Measurements from ENCODE around the gene GRIK4. TPM values are rescaled to one million over a fixed set of nuclear protein-coding genes. Genes with fewer than 3 reads are reported as not detected.

The GRIK4 gene
- total RNA-seq, 2 donors from 2014 or later = 0.15 to 0.20 TPM

DNA sequence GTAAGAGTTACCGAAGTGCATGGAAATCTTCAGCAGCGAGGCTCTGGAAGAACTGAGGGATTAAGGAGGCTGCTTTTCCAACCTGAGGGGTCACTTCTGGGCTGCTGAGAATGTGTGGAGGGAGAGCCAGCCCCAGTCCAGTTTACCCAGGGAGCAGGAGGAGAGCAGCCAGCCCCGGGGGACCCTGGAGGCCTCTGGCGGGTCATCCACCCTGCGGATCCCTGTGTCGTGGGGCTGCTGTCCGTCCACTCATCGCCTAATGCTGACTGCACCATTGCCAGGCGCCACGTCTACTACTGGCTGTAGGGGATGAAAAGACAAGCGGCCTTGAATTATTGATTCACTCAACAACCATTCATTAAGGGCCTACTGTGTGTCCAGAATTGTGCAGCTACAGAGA is 283.6 kb downstream of the GRIK4 start:
- no peak for ATAC-seq
- intact Hi-C loops (cut with DNase I, micrococcal nuclease) = no loop called here
- no peak for DNase-seq

DNA sequence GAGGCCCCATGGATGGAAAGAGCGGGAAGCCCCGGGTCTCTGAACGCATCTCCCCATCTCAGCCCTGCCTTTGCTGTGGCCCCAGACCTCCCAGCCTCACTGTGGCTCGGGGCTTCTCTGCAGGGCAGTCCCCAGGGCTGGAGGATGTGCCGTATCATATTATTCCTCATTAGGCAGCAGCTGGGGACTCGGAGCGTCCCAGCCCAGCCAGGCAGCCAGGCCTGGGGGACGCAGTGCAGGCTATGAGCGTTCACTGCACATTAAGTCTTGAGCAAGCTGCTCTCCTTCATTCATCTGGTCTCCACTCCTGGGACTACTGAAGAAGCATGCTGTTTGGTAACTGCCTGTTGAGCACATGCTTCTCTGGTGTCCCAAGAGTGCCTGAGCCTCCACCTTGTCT is 285.6 kb downstream of the GRIK4 start:
- ATAC-seq = no peak
- intact Hi-C loops (cut with DNase I, micrococcal nuclease) = no loop called here
- DNase-seq = no peak

DNA sequence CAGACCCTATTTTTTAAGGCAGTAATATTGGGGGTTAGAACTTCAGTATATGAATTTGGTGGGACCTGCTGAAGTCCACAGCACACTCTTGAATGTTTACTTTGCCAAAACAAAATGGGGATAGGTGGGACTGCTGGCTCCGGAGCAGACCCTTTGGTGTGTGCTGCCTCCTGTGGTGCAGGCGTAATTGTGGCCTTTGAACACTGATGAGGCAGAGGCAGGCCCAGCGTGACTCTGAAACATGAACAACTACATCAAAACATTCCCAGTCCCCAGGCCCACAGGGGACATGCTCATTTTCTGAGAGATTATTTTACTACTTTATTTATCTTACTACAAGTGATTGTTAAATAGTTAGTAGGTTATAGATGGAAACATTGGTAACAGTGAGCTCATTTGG is 287.3 kb downstream of the GRIK4 start:
- no peak for DNase-seq
- no peak for ATAC-seq
- intact Hi-C loops (cut with DNase I, micrococcal nuclease) = no loop called here

- intact Hi-C loops (cut with DNase I, micrococcal nuclease) = loop anchor here in 1 of 2 donors (5.0 kb wide), 1 partner anchor 288 kb away; the partner anchor contains the start of gene GRIK4
- DNase-seq (no peak), ATAC-seq (no peak)
These were observed 288.7 kb downstream of the GRIK4 start for GRCh38 chr11:120800206-120800605.

DNA sequence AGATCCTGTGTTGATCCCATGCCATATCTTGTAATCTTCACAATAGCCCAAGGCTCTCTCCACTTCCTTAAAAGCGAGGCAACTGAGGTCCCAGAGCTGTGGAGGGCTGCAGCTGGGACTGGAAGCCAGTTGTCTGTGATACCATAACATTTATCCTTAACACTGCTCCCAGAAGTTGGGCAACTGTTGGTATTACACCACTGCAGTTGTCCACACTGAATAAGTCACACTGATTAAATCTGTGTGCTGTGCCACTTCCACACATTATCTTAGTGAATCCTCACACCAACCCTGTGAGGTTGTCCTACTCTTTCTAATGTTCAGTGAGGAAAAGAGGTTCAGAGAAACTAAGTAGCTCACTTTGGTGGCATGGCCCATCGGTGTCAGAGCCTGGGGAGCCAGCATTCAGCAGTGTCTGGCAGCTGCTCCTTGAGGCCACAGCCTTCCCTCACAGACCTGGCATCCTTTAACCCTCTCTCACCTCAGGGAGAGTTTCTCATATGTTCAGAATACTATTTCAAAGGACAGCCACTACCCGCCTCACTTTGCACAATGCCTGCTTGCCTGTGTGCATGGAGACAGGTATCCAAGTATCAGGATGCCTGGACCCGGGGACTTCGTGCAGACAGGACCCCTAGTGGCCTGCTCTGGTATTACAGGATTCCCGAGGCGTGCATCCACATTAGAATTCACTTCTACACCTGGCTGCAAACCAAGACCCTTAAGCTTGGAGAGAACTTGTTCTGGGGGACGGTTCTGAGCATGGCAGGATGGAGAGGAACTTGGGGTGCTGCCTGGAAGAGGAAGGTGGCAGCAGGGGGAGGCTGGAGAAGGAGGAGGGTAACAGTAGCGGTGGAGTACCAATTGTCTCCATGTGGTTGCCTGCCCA is 290.5 kb downstream of the GRIK4 start:
- ATAC-seq (peak; percentile 67), DNase-seq (peak in 1 of 2 donors; percentile 72)
- intact Hi-C loops (cut with DNase I, micrococcal nuclease) = loop anchor here in 1 of 2 donors (5.0 kb wide), 1 partner anchor 290 kb away; the partner anchor contains the start of gene GRIK4

- intact Hi-C loops (cut with DNase I, micrococcal nuclease) = no loop called here
- DNase-seq = no peak
- no peak for ATAC-seq
These were observed 294.5 kb downstream of the GRIK4 start for GRCh38 chr11:120805960-120806555.

GRCh38 chr11:120807414-120808150 is 296.0 kb downstream of the GRIK4 start:
- no peak for DNase-seq
- intact Hi-C loops (cut with DNase I, micrococcal nuclease) = no loop called here
- no peak for ATAC-seq

DNA sequence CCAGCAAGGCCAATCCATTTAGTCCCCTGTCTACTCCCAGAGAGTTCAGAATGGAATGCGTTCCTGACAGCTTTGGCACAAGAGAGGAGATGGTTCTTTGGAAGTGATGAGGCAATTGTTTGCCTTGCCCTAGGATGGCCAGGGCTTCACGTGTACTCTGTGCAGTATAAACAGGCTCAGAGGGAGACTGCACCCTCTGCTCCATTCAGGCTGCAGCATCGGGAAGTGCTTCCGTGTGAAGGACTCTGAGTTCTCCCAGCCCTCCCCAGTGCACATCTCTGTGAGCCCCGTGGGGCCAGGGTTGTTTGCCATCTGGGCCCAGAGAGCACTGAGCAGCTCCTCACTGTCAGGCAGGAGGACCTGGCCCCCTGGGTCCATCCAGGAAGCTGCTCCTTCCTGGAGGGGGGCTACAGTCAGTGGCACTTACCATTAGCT is 297.1 kb downstream of the GRIK4 start:
- no peak for ATAC-seq
- DNase-seq = no peak
- intact Hi-C loops (cut with DNase I, micrococcal nuclease) = no loop called here

- intact Hi-C loops (cut with DNase I, micrococcal nuclease) = no loop called here
- no peak for ATAC-seq
- DNase-seq = no peak
These were observed 298.7 kb downstream of the GRIK4 start for GRCh38 chr11:120810251-120810650.

DNA sequence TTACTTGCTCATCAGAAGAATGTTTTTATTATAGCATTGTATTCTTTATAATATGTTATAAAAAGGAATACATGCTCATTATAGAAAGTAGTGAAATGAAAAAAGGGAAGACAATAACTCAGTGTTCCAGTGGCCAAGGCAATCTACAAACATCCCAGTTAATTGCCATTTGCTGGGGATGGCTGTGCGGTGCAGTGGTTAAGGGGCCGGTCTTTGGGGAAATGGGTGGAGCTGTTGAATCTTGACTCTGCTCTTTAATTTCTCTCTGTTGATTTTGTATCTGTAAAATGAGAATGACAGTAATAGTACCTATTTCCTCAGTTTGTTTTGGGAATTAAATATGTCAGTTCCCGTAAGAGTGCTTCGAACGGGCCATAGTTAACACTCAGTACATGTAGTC is 299.7 kb downstream of the GRIK4 start:
- intact Hi-C loops (cut with DNase I, micrococcal nuclease) = no loop called here
- DNase-seq (no peak), ATAC-seq (peak; percentile 64)

DNA sequence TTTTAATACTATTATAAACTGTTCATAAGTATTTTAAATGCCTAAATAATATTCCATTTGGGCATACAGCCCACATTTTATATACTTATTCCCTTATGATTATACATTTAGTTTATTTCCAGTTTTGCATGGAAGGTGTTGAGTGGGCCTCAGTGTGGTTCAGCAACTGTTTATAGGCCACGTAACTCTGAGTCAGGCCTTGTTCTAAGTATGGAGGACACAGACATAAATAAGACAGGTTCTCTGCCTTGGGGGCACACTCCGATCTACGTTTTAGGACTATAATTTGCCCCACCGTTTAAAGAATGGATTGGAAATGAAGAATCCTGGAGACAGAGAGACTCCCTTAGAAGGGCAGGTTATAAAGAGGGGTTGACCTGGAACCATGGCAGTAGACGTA is 300.2 kb downstream of the GRIK4 start:
- intact Hi-C loops (cut with DNase I, micrococcal nuclease) = no loop called here

GRCh38 chr11:120814531-120815318 is 303.2 kb downstream of the GRIK4 start:
- ATAC-seq (no peak), DNase-seq (no peak)
- intact Hi-C loops (cut with DNase I, micrococcal nuclease) = no loop called here

More for the DNA sequence above, 300.2 kb downstream of the GRIK4 start:
- DNase-seq (no peak), ATAC-seq (no peak)

- intact Hi-C loops (cut with DNase I, micrococcal nuclease) = no loop called here
- ATAC-seq (no peak), DNase-seq (no peak)
These were observed 304.0 kb downstream of the GRIK4 start for GRCh38 chr11:120815319-120816100.

DNA sequence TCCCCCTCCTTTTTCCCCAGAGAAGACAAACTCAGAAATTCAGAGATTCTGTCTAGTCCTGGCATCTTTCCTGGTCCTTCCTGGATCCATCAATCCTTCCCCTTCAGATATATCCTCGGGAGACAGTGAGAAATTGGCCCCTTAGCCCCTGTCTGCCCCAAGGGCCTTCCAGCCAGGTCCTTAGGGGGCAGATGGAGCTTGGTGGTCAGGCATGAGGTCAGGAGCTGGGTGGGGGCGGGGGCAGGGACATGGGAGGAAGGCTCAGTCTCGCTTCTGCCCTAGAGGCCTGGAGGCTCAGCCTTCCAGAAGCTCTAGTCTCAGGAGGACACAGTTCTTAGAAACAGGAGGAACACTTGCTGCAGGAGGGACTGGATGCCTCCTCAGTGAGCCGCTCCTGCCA is 304.6 kb downstream of the GRIK4 start:
- DNase-seq = no peak
- intact Hi-C loops (cut with DNase I, micrococcal nuclease) = no loop called here
- no peak for ATAC-seq

GRCh38 chr11:120816711-120817110 is 305.2 kb downstream of the GRIK4 start:
- intact Hi-C loops (cut with DNase I, micrococcal nuclease) = no loop called here
- DNase-seq (no peak), ATAC-seq (no peak)

GRCh38 chr11:120817158-120817557 is 305.6 kb downstream of the GRIK4 start:
- intact Hi-C loops (cut with DNase I, micrococcal nuclease) = no loop called here
- ATAC-seq (peak; percentile 60), DNase-seq (no peak)

DNA sequence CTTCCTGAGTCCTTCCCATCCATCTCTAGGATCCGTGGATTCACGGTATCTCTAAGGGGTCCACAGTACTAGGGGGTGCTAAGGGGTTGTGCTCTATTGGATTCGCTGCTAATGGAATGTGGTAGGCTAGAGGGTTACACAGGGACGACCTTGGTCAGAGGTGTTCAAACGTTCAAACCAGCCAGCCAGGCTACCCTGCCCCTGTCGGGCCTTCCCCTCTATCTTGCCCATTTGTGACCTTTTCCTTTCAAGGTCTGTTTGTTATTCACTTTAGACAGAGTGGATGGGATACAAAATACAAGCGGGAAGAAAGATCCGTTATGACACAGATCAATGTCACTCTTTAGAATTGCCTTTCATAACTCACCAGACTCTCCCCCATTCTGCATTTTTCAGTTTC is 306.5 kb downstream of the GRIK4 start:
- ATAC-seq (no peak), DNase-seq (no peak)
- intact Hi-C loops (cut with DNase I, micrococcal nuclease) = no loop called here

GRCh38 chr11:120819003-120819402 is 307.5 kb downstream of the GRIK4 start:
- ATAC-seq = no peak
- intact Hi-C loops (cut with DNase I, micrococcal nuclease) = no loop called here
- DNase-seq = no peak
